Measurements from ENCODE around the gene ROBO4. TPM values are rescaled to one million over a fixed set of nuclear protein-coding genes. Genes with fewer than 3 reads are reported as not detected.

The ROBO4 gene
- total and polyA plus RNA-seq, 9 of the 15 experiments (the other 6 are each of a cell fraction or from before 2014, with no cell fraction given): not detected

DNA sequence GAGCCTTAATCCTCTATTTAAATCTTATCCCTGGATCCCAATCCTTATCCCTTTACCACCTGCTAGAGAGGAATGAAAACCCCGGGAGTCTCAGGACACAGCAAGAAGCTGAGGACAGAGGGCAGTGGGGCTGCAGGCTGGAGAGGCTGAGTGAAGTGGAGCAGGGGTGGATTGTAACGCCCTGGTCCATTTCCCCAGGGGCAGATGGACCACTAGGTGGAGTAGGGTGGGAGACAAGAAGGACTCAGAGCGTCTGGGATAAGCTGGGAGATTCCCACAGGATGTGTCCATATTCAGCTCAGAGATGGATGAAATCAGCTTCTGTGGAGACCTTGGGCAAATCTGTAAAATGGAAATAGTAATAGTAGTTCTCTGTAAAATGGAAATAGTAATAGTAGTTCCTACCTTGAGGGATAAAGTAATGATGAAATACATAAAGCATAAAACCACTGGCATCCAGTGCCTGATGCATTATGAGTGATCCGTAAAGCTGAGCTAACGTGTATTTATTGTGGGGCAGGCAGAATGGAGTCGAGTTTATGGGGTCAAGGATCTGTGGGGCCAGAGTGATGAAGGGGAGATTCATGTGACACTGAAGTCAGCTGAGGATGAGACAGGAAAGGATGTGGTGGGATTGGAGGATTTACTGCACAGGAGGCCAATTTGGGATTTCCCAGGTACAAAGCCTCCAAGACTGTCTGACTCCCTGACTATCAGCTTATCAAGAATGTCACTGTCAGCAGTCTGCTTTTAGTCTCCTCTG lies 1.9 kb upstream of the ROBO4 start:
- FAIRE-seq (no peak), ATAC-seq (no peak), DNase-seq (ENCODE audit: extremely low read depth in 1 of 4, low spot score in 3 of 4) (no peak)
- H3K9ac ChIP-seq (ENCODE audit: insufficient read depth in 1 of 2, low read depth in 2 of 2, low read length in 2 of 2): no peak overlapping the region
- peaks cover under 1% of the 10 kb centered on the region for H3K9me1 ChIP-seq (ENCODE audit: control insufficient read depth, insufficient read depth, low read length)
- no peak overlapping the region for H3K27ac ChIP-seq (ENCODE audit: extremely low read depth, low read depth, low read length)
- H3K36me3 ChIP-seq (ENCODE audit: control insufficient read depth, insufficient read depth, low read length): no peaks in the 10 kb centered on the region
- no peak for TF ChIP-seq EP300 (IDR thresholded peaks at IDR 0.05; ENCODE audit: low read length)
- no peak for TF ChIP-seq HBP1 (CRISPR knock-in tag; IDR thresholded peaks at IDR 0.05)
- no peak for TF ChIP-seq JUN (IDR thresholded peaks at IDR 0.05; ENCODE audit: borderline replicate concordance, low read depth, low read length)
- TF ChIP-seq JUN (CRISPR knock-in tag; IDR thresholded peaks at IDR 0.05; ENCODE audit: borderline replicate concordance): no peak
- TF ChIP-seq ELK3 (CRISPR knock-in tag; IDR thresholded peaks at IDR 0.05): no peak
- no peak for TF ChIP-seq KDM1A (IDR thresholded peaks at IDR 0.05)
- TF ChIP-seq ZNF146 (CRISPR knock-in tag; IDR thresholded peaks at IDR 0.05; ENCODE audit: unreplicated experiment): no peak
- TF ChIP-seq NFYB (IDR thresholded peaks at IDR 0.05; ENCODE audit: extremely low read depth, insufficient read length): no peak
- TF ChIP-seq, protein P1, sequence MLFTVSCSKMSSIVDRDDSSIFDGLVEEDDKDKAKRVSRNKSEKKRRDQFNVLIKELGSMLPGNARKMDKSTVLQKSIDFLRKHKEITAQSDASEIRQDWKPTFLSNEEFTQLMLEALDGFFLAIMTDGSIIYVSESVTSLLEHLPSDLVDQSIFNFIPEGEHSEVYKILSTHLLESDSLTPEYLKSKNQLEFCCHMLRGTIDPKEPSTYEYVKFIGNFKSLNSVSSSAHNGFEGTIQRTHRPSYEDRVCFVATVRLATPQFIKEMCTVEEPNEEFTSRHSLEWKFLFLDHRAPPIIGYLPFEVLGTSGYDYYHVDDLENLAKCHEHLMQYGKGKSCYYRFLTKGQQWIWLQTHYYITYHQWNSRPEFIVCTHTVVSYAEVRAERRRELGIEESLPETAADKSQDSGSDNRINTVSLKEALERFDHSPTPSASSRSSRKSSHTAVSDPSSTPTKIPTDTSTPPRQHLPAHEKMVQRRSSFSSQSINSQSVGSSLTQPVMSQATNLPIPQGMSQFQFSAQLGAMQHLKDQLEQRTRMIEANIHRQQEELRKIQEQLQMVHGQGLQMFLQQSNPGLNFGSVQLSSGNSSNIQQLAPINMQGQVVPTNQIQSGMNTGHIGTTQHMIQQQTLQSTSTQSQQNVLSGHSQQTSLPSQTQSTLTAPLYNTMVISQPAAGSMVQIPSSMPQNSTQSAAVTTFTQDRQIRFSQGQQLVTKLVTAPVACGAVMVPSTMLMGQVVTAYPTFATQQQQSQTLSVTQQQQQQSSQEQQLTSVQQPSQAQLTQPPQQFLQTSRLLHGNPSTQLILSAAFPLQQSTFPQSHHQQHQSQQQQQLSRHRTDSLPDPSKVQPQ (CRISPR knock-in tag; IDR thresholded peaks at IDR 0.05; ENCODE audit: borderline replicate concordance): no peak
- no peak for TF ChIP-seq RUNX1 (IDR thresholded peaks at IDR 0.05; ENCODE audit: low read depth)
- no peak for TF ChIP-seq IRF2 (CRISPR knock-in tag; IDR thresholded peaks at IDR 0.05)
- TF ChIP-seq ZNF639 (CRISPR knock-in tag; conservative IDR thresholded peaks at IDR 0.05 in 1 of 2, IDR thresholded peaks at IDR 0.05 in 1 of 2): no peak
- TF ChIP-seq ZC3H8 (IDR thresholded peaks at IDR 0.05): no peak
- no TSS peak for BruUV-seq (replicated peaks)
- no peaks in the 10 kb centered on the region for H3K9me3 ChIP-seq (replicated peaks; ENCODE audit: control insufficient read depth, insufficient read depth, low read depth, low read length)
- CTCF ChIA-PET (ENCODE audit: low intra/inter-chr PET ratio): no interaction called here
- 2% methylated on average over 6 of the region's 6 CpGs for WGBS (ENCODE audit: insufficient coverage, low coverage, missing lambda C conversion rate)
- H2AFZ ChIP-seq (ENCODE audit: low read depth, low read length): no peak overlapping the region
- intact Hi-C loops (cut with micrococcal nuclease) (no loop called here), in situ Hi-C loops (cut with MboI) (no loop called here)
- H3K79me2 ChIP-seq (ENCODE audit: control insufficient read depth, insufficient read depth, low read length): no peaks in the 10 kb centered on the region
- H3K4me1 ChIP-seq (replicated peaks in 1 of 2; ENCODE audit: control insufficient read depth in 2 of 2, insufficient read depth in 2 of 2, low read length in 2 of 2): no peaks in the 10 kb centered on the region
- POLR2A ChIA-PET: interaction anchor here (1.2 kb wide), 1 partner anchor 9 kb away, joined by 3 read pairs; no protein-coding TSS in a partner anchor
- H3K4me2 ChIP-seq (ENCODE audit: insufficient read depth, low read length): no peak overlapping the region
- H3K4me3 ChIP-seq: no peak overlapping the region
- H4K20me1 ChIP-seq (replicated peaks; ENCODE audit: control insufficient read depth, insufficient read depth, low read length): 0 out of 2 replicates have a peak, but pooled peaks cover 4% of the 10 kb centered on the region
- peaks cover 8 to 40% of the 10 kb centered on the region in 2 experiments; a peak in 4 of 5 replicates for H3K27me3 ChIP-seq (ENCODE audit: control insufficient read depth in 2 of 2, insufficient read depth in 2 of 2, low read length in 2 of 2)

Data from K562 (cell line).